ENCODE measurements around the gene TMEM272. TPM values are rescaled to one million over a fixed set of nuclear protein-coding genes. Genes with fewer than 3 reads are reported as not detected.

The TMEM272 gene
- total and polyA plus RNA-seq, 2 donors (not counting 3 experiments of a cell fraction or from before 2014, with no cell fraction given) = not detected

- Histone ChIP-seq H3K4me2 (ENCODE audit: insufficient read depth, low read length) (no peak overlapping the region), H3K4me1 (ENCODE audit: control insufficient read depth, extremely low read depth, insufficient read depth, low read length) (peaks cover 9% of the 10 kb centered on the region), H3K4me3 (replicated peaks in 1 of 3; ENCODE audit: insufficient read depth in 1 of 3, low read depth in 1 of 3, low read length in 3 of 3) (no peak overlapping the region), H3K9me1 (replicated peaks; ENCODE audit: control insufficient read depth, extremely low read depth, insufficient read depth, low read length) (no peaks in the 10 kb centered on the region), H2AFZ (ENCODE audit: low read depth, low read length) (peak overlapping the region; percentile 49), H3K27ac (ENCODE audit: insufficient read depth, low read depth, low read length) (no peak overlapping the region), H3K9ac (replicated peaks; ENCODE audit: extremely low read depth, insufficient read depth, low read length) (no peak overlapping the region), H3K9me3 (replicated peaks; ENCODE audit: control insufficient read depth, insufficient read depth, low read length) (no peaks in the 10 kb centered on the region), H4K20me1 (replicated peaks; ENCODE audit: control insufficient read depth, extremely low read depth, insufficient read depth, low read length) (no peaks in the 10 kb centered on the region), H3K27me3 (ENCODE audit: control insufficient read depth in 2 of 2, insufficient read depth in 2 of 2, low read length in 2 of 2) (peaks cover 6 to 11% of the 10 kb centered on the region in 2 experiments), H3K79me2 (ENCODE audit: control insufficient read depth, insufficient read depth, low read length) (no peaks in the 10 kb centered on the region), H3K36me3 (ENCODE audit: control insufficient read depth in 2 of 2, extremely low read depth in 1 of 2, insufficient read depth in 2 of 2, low read length in 2 of 2) (no peaks in the 10 kb centered on the region)
- BruUV-seq (replicated peaks) = no TSS peak
- ChIA-PET POLR2A (interaction anchor here (0.5 kb wide), 1 partner anchor 297 kb away, joined by 6 read pairs; no protein-coding TSS in a partner anchor), CTCF (interaction anchor here (0.6 to 3.5 kb wide), 16 partner anchors 8 to 411 kb away, joined by 3 to 29 read pairs (median 5); partner anchors contain the start of genes ALG11 and NEK5)
- no peak for TF ChIP-seq CTCF (IDR thresholded peaks at IDR 0.05; ENCODE audit: extremely low read depth in 1 of 2, insufficient read depth in 1 of 2, low read depth in 1 of 2, low read length in 2 of 2)
- TF ChIP-seq EZH2 (IDR thresholded peaks at IDR 0.05; ENCODE audit: borderline replicate concordance, low read depth, low read length, severe bottlenecking) = no peak
- no peak for TF ChIP-seq MAX (IDR thresholded peaks at IDR 0.05; ENCODE audit: insufficient read depth, insufficient read length)
- no peak for TF ChIP-seq GATA2 (IDR thresholded peaks at IDR 0.05; ENCODE audit: insufficient read depth, insufficient read length, low read depth, low read length)
- TF ChIP-seq JUN (IDR thresholded peaks at IDR 0.05; ENCODE audit: borderline replicate concordance, insufficient read depth, insufficient read length, low read depth) = no peak
- TF ChIP-seq FOS (IDR thresholded peaks at IDR 0.05; ENCODE audit: borderline replicate concordance, insufficient read depth, low read length) = no peak
- no peak for TF ChIP-seq POLR2AphosphoS5 (IDR thresholded peaks at IDR 0.05; ENCODE audit: insufficient read depth, low read depth, low read length)
- TF ChIP-seq MYC (IDR thresholded peaks at IDR 0.05; ENCODE audit: low read depth, low read length) = no peak
- no peak for TF ChIP-seq POLR2A (IDR thresholded peaks at IDR 0.05; ENCODE audit: low read depth, low read length)
- intact Hi-C loops (cut with micrococcal nuclease) = loop anchor here (1.0 kb wide), 1 partner anchor 284 kb away; the partner anchor contains the start of gene NEK5
- no peak for FAIRE-seq
- dilution Hi-C loops (cut with MboI; ENCODE audit: extremely low pct_ligation_motif_present, low sequenced_read_pairs) = no loop called here
- no peak for DNase-seq (ENCODE audit: low read depth, low spot score)
Observed at GRCh38 chr13:51845574-51846318, 769 bp upstream of the TMEM272 start.

Data from endothelial cell of umbilical vein (primary cell).